ENCODE data around the gene HECA.

- TF ChIP-seq POLR2AphosphoS5 (IDR thresholded peaks at IDR 0.05; ENCODE audit: low read depth, low read length) (no peak), TAF1 (IDR thresholded peaks at IDR 0.05; ENCODE audit: borderline replicate concordance, low read depth, low read length) (no peak), POLR2A (IDR thresholded peaks at IDR 0.05; ENCODE audit: low read depth, low read length) (no peak)
These were observed 38.9 kb downstream of the HECA start for GRCh38 chr6:139173822-139174221.
